Ascending aorta (tissue), 2 donors: ENCODE data around the gene CAMTA1. TPM values are rescaled to one million over a fixed set of nuclear protein-coding genes. Genes with fewer than 3 reads are reported as not detected.
"Not testable (repeated sequence)": the region's sequence is repeated elsewhere in the genome, so short reads cannot be mapped to it uniquely, and the experiment has no call there.

Experiments
- DNase-seq, 2 donors: peaks; one replicate each; pipeline ENCODE4 v3.0.0-alpha.2; 2019; ENCODE audit warnings: low spot score in 2 of 2
- H3K27ac ChIP-seq, 2 donors: fragments of 200-600 bp; sonication (generic); one replicate each; pipeline ENCODE4 v1.5.1; 2016 to 2017; ENCODE audit warnings: mild to moderate bottlenecking in 1 of 2
- H3K27me3 ChIP-seq: fragments of 200-600 bp; sonication (generic); one replicate; pipeline ENCODE4 v1.5.1; 2017
- H3K36me3 ChIP-seq, 2 donors: fragments of 200-600 bp; sonication (generic); one replicate each; pipeline ENCODE4 v1.5.1; 2016
- H3K4me1 ChIP-seq, 2 donors: fragments of 200-600 bp; sonication (generic); one replicate each; pipeline ENCODE4 v1.5.1; 2016 to 2017; ENCODE audit warnings: mild to moderate bottlenecking in 1 of 2
- H3K4me3 ChIP-seq, 2 donors: fragments of 200-600 bp; sonication (generic); one replicate each; pipeline ENCODE4 v1.5.1; 2016 to 2017; ENCODE audit warnings: mild to moderate bottlenecking in 1 of 2
- H3K9me3 ChIP-seq, 2 donors: fragments of 200-600 bp; sonication (generic); one replicate each; pipeline ENCODE4 v1.5.1; 2016
- intact Hi-C: fragments of 100-400 bp; cut with DNase I; formaldehyde crosslinking; loops from one replicate; pipeline ENCODE4 v1.15.1; 2023
- total RNA-seq: library from RNA; depleted of rRNA; stranded (reverse); fragments of >200 nt; gene quantifications from one replicate; pipeline ENCODE4 v1.1.0, GENCODE V29; 2016
- TF ChIP-seq, protein P1 (sequence below), 3 experiments: fragments of 200-600 bp in 2 of 3; fragments of 450-650 bp in 1 of 3; sonication (generic) in 2 of 3; IDR thresholded peaks; one replicate each; pipeline ENCODE4 v1.5.1; 2016 to 2019; ENCODE audit warnings: antibody characterized with exemption in 3 of 3, mild to moderate bottlenecking in 1 of 3, moderate library complexity in 1 of 3

Gene CAMTA1
- total RNA-seq, 1 donor from 2014 or later: 53.3 TPM

DNA sequence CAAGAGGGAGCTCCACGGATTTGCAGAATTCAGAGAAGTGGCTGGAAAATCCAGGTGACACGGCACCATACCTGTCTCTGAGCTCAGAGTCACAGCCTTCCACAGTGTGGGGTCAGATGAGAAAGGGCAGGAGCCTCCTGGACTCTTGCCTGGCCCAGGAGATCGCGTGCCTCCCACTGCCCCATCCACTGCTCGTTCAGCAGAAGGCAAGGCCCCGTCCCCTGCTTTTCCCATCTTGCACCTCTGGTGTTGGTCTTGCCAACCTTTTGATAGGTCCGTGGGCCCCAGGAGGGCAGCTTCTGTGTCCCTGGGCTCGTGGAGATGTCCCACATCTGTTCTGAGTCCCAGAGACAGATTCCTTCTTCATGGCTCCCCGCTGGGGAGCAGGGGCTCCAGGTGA lies 902.2 kb downstream of the CAMTA1 start:
- H3K36me3 ChIP-seq: no peaks in the 10 kb centered on the region
- intact Hi-C loops: no loop called here
- no peaks in the 10 kb centered on the region for H3K4me1 ChIP-seq
- H3K4me3 ChIP-seq: no peak overlapping the region
- TF ChIP-seq, protein P1, sequence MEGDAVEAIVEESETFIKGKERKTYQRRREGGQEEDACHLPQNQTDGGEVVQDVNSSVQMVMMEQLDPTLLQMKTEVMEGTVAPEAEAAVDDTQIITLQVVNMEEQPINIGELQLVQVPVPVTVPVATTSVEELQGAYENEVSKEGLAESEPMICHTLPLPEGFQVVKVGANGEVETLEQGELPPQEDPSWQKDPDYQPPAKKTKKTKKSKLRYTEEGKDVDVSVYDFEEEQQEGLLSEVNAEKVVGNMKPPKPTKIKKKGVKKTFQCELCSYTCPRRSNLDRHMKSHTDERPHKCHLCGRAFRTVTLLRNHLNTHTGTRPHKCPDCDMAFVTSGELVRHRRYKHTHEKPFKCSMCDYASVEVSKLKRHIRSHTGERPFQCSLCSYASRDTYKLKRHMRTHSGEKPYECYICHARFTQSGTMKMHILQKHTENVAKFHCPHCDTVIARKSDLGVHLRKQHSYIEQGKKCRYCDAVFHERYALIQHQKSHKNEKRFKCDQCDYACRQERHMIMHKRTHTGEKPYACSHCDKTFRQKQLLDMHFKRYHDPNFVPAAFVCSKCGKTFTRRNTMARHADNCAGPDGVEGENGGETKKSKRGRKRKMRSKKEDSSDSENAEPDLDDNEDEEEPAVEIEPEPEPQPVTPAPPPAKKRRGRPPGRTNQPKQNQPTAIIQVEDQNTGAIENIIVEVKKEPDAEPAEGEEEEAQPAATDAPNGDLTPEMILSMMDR (IDR thresholded peaks at IDR 0.05): no peak
- no peaks in the 10 kb centered on the region for H3K27me3 ChIP-seq
- H3K27ac ChIP-seq: no peak overlapping the region
- DNase-seq: no peak
- H3K9me3 ChIP-seq: no peaks in the 10 kb centered on the region

DNA sequence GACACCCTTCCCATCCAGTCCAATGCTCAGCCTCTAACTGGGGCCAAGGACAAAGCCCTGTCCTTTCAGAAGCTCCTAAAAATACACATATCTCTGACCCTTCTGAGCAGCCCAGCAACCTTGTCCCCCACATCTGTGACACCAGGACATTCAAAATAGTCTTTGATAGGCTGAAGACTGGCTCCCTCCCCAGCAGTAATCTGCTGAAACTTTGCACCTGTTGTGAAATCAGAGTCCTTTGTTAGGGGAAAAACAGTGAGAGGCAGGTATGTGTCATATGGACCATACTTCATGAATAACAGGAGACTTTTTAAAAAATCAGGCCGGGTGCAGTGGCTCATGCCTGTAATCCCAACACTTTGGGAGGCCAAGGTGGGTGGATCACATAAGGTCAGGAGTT lies 903.4 kb downstream of the CAMTA1 start:
- Histone ChIP-seq H3K27ac (no peak overlapping the region), H3K9me3 (no peaks in the 10 kb centered on the region), H3K36me3 (no peaks in the 10 kb centered on the region), H3K4me3 (no peak overlapping the region), H3K4me1 (no peaks in the 10 kb centered on the region), H3K27me3 (no peaks in the 10 kb centered on the region)
- DNase-seq: no peak
- intact Hi-C loops: no loop called here
- TF ChIP-seq, protein P1 (IDR thresholded peaks at IDR 0.05): no peak

DNA sequence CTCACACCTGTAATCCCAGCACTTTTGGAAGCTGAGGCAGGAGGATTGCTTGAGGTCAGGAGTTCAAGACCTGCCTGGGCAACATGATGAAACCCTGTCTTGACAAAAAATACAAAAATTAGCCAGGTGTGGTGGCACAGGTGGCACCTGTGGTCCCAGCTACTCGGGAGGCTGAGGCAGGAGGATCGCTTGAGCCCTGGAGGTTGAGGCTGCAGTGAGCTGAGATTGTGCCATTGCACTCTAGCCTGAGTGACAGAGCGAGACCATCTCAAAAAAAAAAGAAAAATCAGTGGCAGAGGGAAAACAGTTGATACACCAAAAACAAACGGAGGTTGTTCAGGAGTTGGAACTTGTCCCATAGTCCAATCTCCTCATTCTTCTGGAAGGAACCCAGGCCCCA lies 904.1 kb downstream of the CAMTA1 start:
- H3K4me3 ChIP-seq, intact Hi-C loops, H3K36me3 ChIP-seq, H3K4me1 ChIP-seq, H3K27ac ChIP-seq, H3K9me3 ChIP-seq, H3K27me3 ChIP-seq, DNase-seq: not testable (repeated sequence)

DNA sequence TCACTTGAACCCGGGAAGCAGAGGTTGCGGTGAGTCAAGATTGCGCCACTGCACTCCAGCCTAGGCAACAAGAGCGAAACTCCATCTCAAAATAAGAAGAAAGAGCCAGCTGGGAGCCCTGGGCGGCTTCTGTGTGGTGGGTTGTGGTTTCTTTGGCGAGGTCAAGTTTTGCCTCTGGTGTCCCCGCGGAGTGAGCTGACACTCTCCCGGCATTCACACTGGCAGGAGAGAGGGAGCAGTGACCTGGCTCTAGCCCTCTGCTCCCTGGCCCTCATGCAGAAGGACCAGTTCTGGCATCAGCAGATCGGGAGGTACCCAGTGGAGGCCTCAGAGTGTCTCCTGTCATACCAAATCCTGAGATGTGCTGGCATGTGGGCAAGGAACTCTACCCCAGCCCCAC lies 904.8 kb downstream of the CAMTA1 start:
- no peaks in the 10 kb centered on the region for H3K36me3 ChIP-seq
- no peak overlapping the region for H3K4me3 ChIP-seq
- H3K4me1 ChIP-seq: no peaks in the 10 kb centered on the region
- no peak overlapping the region for H3K27ac ChIP-seq
- TF ChIP-seq, protein P1 (IDR thresholded peaks at IDR 0.05): no peak
- no peaks in the 10 kb centered on the region for H3K9me3 ChIP-seq
- H3K27me3 ChIP-seq: no peaks in the 10 kb centered on the region
- intact Hi-C loops: no loop called here
- no peak for DNase-seq

DNA sequence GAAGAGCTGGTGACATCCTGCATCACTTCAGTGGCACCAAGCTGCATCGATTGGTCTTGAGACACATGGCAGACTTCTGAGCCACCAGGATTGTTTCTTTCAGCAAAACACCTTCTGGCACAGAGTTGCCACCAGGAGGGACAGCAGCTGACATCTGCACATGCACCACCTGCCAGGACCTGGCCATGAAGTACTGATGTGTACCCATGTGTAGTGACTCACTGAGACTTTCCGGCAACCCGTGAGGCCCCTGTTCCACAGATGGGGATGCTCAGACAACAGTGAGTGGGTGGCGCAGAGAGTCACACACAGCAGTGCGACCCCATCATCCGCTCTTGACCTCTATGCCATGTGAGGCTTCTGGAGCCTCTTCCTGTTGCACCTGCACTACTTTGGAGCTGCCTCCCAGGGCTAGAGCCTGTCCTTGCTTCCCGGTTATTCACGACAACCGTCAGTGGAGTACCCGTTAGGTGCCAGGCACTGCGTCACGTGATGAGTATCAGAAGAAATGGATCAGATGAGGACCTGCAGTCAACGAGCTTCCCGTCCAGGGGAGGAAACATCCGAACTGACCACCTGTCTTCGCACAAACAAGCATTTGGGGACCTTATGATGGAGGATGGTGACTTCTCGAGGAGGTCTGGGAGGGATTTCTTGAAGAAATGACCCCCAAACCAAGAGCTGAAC lies 905.4 kb downstream of the CAMTA1 start:
- intact Hi-C loops: no loop called here

DNA sequence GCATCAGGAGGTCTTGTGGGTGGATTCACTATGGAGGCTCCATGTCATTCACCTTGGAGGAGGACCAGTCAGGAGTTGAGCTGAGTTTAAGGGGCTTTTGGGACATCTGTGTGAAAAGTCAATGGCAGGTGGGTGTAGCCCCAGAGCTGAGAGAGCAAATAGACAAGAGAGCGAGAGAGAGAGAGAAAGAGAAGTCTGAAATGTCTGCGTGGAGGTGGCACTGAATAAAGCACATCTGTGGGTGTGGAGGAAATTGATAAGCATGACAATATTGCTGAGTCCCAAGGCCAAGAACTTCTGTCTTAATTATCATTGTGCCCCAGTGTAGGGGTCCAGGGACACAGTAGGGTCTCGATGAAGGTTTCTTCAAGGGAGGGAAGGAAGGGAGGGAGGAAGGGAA lies 906.3 kb downstream of the CAMTA1 start:
- TF ChIP-seq, protein P1 (IDR thresholded peaks at IDR 0.05): no peak
- intact Hi-C loops: no loop called here

More for the DNA sequence above, 905.4 kb downstream of the CAMTA1 start:
- no peaks in the 10 kb centered on the region for H3K27me3 ChIP-seq
- no peak overlapping the region for H3K4me3 ChIP-seq
- no peak overlapping the region for H3K27ac ChIP-seq
- H3K4me1 ChIP-seq: no peaks in the 10 kb centered on the region
- TF ChIP-seq, protein P1 (IDR thresholded peaks at IDR 0.05): no peak
- DNase-seq: no peak
- no peaks in the 10 kb centered on the region for H3K36me3 ChIP-seq
- H3K9me3 ChIP-seq: no peaks in the 10 kb centered on the region

More for the DNA sequence above, 906.3 kb downstream of the CAMTA1 start:
- Histone ChIP-seq H3K9me3 (no peaks in the 10 kb centered on the region), H3K27ac (no peak overlapping the region), H3K36me3 (no peaks in the 10 kb centered on the region), H3K27me3 (no peaks in the 10 kb centered on the region), H3K4me1 (no peaks in the 10 kb centered on the region), H3K4me3 (no peak overlapping the region)
- DNase-seq: no peak
